HG03354 (cell line): Measurements from ENCODE around the gene TOP1.

Experiments
- ATAC-seq: cut with Tn5 transposase; IDR thresholded peaks from one replicate; pipeline ENCODE4 v1.9.1; 2021; ENCODE audit warnings: mild to moderate bottlenecking; ENCODE audit not compliant: unreplicated experiment, poor library complexity, severe bottlenecking

The TOP1 gene

DNA sequence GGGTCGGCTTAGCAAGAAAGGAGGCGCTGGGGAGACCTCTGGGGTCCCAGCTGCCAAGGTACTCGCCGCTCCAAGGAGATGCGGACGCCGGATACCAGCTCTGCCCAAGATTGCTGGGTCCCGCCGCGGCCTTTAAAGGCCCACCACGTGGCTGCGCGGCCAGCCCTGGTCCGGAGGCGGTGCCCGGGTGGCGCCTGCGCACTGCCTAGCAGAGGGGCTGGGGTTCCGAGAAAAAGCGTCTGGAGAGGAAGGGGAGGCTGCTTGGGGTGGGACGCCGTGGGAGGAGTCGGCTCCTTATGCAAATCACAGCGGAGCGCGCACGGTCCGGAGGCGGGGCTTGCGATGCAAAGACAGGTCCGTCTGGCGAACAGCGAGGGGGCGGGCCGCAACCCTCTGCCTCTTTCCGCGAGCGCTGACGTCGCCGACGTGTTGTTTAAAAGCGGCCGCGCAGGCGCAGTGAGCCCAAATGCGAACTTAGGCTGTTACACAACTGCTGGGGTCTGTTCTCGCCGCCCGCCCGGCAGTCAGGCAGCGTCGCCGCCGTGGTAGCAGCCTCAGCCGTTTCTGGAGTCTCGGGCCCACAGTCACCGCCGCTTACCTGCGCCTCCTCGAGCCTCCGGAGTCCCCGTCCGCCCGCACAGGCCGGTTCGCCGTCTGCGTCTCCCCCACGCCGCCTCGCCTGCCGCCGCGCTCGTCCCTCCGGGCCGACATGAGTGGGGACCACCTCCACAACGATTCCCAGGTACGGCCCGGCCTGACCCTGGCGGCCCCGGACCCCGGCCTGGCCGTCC is at the start of gene TOP1:
Gene TOP1, plus strand, starts transcription at position 464 of the 791 bp plus-strand sequence. Its CDS starts 246 bp downstream, at position 710.
- peak; percentile 94 for ATAC-seq

- ATAC-seq = no peak
These were observed 49.4 kb upstream of the TOP1 start for GRCh38 chr20:40979247-40979646.

DNA sequence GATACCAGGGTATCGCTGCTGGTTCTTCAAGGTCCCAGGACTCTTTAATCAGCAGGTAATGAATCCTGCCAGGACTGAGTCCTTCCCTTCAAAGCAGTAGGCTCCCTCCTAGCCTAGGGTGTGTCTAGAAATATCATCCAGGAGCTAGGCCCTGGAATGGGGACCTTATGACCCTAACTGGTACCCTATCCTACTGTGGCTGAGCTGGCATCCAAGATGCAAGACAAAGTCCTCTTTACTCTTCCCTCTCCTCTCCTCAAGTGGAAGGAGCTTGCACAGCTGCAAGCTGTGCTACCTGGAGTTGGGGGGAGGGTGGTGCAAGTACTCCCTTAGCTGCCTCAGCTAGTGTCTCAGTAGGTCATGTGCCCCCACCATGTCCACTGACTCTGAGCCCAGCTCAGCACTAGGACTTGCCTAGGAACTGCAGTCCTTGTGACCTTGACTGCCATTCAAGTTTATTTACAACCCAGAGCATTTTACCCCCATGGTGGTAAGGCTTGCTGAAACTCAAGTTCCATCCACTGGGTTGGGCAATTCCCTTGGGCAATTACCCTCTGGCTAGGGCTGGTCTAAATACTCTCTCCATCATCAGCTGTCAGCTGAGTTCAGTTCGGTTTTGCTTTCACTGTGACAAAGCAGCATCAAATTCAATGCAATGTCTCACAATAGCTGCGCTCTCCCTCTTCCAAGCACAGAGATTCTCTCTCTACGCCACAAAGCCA is 48.4 kb upstream of the TOP1 start:
- ATAC-seq = no peak

- no peak for ATAC-seq
These were observed 47.8 kb upstream of the TOP1 start for GRCh38 chr20:40980828-40981310.

DNA sequence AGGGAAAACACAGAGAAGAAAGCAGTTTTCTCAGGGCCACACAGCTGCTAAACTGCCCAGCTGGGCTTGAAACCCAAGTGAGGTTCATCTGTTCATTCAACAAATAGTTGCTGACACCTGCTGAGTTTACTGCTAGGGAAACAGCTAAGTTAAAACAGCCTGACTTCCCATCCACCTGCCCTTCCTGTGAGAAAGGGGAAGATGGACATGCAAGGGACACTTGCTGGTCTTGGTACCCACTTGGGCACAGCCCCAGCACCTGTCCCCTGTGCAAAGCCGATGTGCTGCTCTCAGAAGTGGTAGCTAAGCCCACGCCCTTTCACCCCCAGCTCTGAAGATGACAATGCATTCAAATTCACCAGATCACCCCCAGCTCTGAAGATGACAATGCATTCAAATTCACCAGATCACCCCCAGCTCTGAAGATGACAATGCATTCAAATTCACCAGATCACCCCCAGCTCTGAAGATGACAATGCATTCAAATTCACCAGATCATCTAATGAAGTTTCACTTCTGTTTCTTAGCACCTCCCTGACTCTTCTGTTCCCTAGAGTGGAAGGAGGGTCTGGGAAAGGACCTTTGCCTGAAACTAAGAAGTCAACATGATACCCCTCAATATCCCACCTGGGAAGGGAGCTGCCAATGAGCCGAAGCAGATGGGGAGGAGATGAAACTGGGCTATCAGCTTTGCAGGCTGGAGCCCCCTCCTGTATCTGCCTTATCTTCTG is 46.0 kb upstream of the TOP1 start:
- ATAC-seq = no peak

DNA sequence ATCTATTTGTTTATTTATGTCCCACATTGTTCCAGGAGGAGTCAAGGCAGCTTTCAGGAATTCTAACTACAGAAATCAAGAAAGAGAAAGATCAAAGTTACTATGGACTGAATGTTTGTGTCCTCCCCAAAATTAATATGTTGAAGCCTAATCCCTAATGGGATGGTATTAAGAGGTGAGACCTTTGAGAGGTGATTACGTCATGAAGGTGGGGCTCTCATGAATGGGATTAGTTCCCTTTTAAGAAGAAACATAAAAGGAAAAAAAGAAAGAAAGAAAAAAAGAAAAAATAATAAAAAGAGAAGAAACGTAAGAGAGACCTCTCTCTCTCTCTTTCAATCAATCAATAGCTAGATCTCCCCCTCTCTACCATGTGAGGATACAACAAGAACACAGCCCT is 44.7 kb upstream of the TOP1 start:
- ATAC-seq = no peak

DNA sequence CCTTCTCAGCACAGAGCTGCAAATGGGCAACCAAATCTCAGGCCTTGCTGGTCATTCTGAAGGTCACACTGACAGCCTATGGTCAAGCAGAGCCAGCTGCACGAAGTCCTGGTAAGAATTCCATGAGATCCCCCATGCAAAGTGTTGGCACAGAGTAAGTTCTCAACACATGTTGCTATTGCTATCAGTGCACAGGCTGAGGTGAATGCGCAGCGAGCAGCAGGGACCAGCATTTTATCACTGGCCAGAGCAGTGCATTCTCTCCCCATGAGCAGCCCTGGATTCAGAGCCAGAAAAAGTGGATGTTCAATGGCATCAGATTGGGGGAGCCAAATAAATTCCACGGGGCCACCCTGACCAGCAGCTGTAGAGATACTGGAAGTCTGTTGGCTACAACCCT is 44.1 kb upstream of the TOP1 start:
- ATAC-seq = no peak

GRCh38 chr20:40986774-40987173 is 41.8 kb upstream of the TOP1 start:
- ATAC-seq = peak; percentile 34

DNA sequence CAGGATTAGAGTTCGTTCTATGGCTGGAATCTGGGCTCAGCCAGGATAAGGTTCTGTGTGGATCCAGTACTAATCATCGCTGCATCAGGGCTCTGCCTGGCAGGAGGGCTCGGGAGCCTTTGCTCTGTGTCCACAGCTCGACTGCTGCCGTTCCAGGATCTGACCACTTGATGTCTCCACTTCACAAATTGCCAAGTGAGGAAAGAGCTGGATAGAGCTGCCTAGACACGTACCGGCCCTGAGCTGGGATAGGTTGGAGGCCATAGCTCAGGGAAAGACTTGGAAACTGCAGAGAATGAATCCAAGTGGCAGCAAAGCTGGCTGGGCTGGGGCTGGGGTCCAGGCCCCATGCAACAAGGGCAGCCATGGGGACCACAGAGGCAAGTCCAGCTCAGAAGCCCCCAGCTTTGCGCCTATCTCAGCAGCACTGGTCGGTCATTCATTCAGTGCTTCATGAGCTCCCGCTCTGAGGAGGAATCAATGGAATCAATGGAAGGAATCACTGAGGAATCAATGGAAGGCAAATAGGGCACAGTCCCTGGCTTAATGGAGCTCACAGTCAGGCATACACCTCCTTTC is 38.0 kb upstream of the TOP1 start:
- peak; percentile 59 for ATAC-seq

GRCh38 chr20:40991181-40991889 is 37.3 kb upstream of the TOP1 start:
- peak; percentile 94 for ATAC-seq

GRCh38 chr20:40992349-40993113 is 36.1 kb upstream of the TOP1 start:
- no peak for ATAC-seq

DNA sequence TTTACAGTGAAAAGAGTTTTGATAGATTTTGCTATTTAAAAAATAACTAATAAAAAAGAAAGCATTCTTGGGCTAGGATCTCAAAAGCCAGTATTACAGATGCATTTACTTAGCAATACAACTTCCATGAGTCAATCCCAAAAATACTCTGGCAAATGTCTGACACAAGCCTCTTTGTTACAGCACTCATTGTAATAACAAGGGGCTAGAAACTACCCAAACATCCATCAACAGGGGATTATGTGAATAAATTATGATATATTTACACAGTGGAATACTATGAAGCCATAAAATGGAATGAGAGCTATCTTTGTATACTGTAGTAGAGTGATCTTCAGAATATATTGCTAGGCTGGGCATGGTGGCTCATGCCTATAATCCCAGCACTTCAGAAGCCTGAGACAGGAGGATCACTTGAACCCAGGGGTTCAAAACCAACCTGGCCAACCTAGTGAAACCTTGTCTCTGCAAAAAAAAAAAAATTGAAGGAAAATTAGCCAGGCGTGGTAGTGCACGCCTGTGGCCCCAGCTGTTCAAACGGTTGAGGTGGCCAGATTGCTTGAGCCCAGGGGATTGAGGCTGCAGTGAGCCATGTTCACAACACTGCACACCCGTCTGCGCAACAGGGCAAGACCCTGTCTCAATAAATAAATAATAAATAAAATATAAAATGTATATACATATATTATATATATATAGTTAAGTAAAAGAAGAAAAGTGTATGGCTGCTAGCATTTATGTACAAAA is 34.7 kb upstream of the TOP1 start:
- no peak for ATAC-seq

DNA sequence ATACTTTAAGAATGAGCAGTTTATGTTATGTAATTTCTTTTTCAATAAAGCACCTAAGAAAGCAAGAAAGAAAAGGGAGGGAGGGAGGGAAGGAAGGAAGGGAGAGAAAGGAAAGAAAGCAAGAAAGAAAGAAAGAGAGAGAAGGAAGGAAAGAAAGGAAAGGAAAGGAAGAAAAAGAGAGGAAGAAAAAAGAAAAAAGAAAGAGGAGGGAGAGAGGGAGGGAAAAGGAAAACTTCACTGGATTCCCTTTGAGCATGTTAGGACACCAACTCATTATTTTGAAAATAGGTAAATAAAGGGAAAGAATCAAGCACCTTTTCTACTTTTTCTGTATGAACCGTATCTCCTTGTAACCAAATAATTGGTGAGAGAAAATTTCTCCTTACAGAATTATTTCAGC is 32.3 kb upstream of the TOP1 start:
- ATAC-seq = no peak

- no peak for ATAC-seq
These were observed 31.5 kb upstream of the TOP1 start for GRCh38 chr20:40997116-40997515.

- ATAC-seq = no peak
These were observed 28.8 kb upstream of the TOP1 start for GRCh38 chr20:40999841-41000240.

DNA sequence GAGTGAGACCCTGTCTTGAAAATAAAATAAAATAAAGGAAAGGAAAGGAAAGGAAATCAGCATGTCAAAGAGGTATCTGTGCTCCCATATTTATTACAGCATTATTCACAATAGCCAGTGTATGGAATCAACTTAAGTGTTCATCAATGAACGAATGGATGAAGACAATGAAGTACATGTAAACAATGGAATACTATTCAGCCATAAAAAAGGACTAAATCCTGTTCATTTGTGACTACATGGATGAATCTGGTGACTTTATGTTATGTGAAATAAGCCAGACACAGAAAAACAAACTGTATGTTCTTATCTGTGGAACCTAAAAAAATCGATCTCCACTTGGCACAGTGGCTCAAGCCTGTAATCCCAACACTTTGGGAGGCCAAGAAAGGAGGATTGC is 28.0 kb upstream of the TOP1 start:
- ATAC-seq = no peak

DNA sequence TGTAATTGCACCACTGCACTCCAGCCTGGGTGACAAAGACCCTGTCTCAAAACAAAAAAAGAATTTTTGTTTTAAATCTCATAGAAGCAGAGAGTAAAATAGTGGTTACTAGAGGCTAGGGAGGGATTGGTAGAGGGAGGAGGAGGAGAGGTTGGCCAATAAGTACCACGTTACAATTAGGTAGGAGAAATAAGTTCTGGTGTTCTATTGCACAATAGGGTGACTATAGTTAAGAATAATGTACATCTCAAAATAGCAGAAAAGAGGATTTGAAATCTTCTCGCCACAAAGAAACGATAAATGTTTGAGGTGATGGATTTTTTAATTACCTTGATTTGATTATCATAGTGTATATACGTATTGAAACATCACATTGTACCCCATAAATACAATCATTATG is 27.1 kb upstream of the TOP1 start:
- no peak for ATAC-seq

DNA sequence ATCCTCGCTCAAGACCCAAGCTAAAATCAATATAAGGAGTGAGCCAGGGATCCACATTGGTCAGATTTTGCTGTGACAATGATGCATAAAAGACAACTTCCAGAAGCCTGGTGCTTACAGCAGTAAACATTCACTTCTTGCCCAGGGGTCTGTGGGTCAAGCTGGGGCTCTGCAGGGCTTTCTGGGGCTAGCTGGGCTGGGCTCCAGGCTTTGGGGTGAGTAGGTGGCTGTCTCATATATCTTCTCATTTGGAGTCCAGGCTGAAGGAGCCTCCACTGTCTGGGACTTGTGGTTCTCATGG is 25.8 kb upstream of the TOP1 start:
- ATAC-seq = no peak
